ENCODE measurements around the gene CENPE.

The CENPE gene

DNA sequence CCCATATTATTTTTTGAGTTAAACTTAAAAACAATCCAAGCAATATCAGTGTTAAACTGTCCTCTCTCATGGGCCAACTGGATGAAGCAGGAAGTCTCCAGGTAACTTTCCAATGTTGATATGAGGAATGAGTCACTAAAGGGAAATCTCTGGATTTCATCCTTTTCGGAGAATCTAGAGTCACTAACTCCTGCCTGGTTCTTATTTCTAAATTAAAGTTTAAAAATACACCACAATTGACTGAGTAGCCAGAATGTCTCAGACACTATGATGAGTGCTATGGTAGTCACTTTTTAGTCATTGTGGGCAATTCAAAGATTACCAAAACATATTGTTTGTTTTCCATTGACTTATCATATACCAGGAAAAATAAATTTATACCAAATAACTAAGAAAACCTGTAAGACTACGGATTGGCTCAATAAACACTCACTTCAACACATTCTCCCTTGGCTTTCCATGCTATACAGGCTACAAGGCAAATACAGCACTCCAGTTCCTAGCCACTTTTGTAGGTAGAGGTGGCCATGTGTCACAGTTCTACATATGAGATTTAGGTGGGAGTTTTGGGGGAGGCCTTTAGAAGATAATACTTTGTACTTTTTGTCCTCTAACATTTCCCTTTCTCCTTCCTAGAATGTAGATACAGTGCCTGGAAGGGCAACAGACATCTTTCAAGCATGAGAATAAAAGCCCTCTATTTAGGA is 130.1 kb downstream of the CENPE start:
- Mint-ChIP-seq H3K27ac (no peak overlapping the region), H3K4me3 (no peak overlapping the region)
- TF ChIP-seq, protein P1, sequence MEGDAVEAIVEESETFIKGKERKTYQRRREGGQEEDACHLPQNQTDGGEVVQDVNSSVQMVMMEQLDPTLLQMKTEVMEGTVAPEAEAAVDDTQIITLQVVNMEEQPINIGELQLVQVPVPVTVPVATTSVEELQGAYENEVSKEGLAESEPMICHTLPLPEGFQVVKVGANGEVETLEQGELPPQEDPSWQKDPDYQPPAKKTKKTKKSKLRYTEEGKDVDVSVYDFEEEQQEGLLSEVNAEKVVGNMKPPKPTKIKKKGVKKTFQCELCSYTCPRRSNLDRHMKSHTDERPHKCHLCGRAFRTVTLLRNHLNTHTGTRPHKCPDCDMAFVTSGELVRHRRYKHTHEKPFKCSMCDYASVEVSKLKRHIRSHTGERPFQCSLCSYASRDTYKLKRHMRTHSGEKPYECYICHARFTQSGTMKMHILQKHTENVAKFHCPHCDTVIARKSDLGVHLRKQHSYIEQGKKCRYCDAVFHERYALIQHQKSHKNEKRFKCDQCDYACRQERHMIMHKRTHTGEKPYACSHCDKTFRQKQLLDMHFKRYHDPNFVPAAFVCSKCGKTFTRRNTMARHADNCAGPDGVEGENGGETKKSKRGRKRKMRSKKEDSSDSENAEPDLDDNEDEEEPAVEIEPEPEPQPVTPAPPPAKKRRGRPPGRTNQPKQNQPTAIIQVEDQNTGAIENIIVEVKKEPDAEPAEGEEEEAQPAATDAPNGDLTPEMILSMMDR (IDR thresholded peaks at IDR 0.05) = no peak

GRCh38 chr4:103060453-103061148 is 137.5 kb downstream of the CENPE start:
- no peaks in the 10 kb centered on the region for H3K9me3 Mint-ChIP-seq
- no peaks in the 10 kb centered on the region for H3K27me3 Mint-ChIP-seq (ENCODE audit: low read depth, poor library complexity)
- TF ChIP-seq, protein P1 (IDR thresholded peaks at IDR 0.05) = no peak
- no peak for DNase-seq
- H3K4me1 Mint-ChIP-seq = no peaks in the 10 kb centered on the region
- no peak overlapping the region for H3K27ac Mint-ChIP-seq
- H3K36me3 Mint-ChIP-seq (ENCODE audit: low read depth) = peaks cover 12% of the 10 kb centered on the region
- no peak overlapping the region for H3K4me3 Mint-ChIP-seq

More for the DNA sequence above, 130.1 kb downstream of the CENPE start:
- H3K36me3 Mint-ChIP-seq (ENCODE audit: low read depth) = peaks cover 30% of the 10 kb centered on the region
- peaks cover 4% of the 10 kb centered on the region for H3K4me1 Mint-ChIP-seq
- H3K9me3 Mint-ChIP-seq = peaks cover 4% of the 10 kb centered on the region
- H3K27me3 Mint-ChIP-seq (ENCODE audit: low read depth, poor library complexity) = no peaks in the 10 kb centered on the region
- no peak for DNase-seq

All from nephron progenitor cell (in vitro differentiated cells).